Stimulated activated CD4-positive, alpha-beta T cell treated with anti-CD3 and anti-CD28 coated beads, Interleukin-2, amount 100 ng/mL, for 24 hours (primary cell): ENCODE data around the gene CCL2.
"Not testable (repeated sequence)": the region's sequence is repeated elsewhere in the genome, so short reads cannot be mapped to it uniquely, and the experiment has no call there.

ENCODE experiments used
- DNase-seq, 2 donors: peaks; one replicate each; pipeline ENCODE4 v3.0.0-alpha.2; 2020

CCL2 gene

DNA sequence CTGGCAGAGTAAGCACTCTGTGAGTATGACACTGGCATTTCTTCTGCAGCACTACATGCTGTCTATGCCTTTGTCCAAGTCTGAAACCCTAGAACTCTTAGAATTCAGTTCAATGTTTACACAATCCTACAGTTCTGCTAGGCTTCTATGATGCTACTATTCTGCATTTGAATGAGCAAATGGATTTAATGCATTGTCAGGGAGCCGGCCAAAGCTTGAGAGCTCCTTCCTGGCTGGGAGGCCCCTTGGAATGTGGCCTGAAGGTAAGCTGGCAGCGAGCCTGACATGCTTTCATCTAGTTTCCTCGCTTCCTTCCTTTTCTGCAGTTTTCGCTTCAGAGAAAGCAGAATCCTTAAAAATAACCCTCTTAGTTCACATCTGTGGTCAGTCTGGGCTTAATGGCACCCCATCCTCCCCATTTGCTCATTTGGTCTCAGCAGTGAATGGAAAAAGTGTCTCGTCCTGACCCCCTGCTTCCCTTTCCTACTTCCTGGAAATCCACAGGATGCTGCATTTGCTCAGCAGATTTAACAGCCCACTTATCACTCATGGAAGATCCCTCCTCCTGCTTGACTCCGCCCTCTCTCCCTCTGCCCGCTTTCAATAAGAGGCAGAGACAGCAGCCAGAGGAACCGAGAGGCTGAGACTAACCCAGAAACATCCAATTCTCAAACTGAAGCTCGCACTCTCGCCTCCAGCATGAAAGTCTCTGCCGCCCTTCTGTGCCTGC lies at the start of gene CCL2:
CCL2 (plus strand) TSS at position 635 of the 730 bp plus-strand sequence; CDS start at position 700, 65 bp downstream.
- DNase-seq = no peak

DNA sequence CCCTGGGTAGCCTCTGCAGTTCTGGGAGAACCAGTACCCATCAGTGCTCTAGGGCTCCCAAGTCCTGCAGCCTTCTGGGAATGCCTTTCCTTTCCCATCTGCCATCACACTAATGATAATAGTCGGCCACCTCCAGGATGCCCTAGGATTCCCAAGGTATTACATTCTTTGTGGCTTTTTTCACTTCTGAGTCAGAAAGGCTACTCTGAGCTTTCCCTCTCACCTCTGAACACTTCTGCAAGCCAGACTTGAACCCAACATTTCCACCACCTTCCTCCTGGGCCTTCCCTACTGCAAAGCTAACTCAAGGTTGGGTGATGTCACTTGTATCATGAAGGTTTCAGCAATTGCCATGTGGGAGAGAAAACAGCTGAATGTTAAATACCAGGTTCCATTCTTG lies 49.7 kb upstream of the CCL2 start:
- no peak for DNase-seq

DNA sequence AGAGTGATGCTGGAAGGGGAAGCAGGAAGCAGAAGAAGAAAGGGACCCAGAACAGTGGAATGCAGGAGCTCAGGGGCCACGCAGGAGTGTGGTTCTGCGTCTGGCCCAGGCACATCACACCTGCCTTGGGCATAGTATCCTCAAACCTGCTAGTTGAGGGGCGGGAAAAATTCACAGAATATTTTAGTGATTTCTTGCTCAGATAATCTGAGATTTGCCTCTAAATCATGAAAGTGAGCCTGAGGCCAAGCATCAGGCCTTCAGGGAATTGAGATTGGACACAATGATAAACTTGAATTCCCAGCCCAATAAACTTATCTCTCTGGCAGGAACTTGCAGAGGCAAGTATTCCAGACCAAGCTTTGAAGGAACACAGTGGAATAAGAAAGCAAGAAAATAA lies 48.5 kb upstream of the CCL2 start:
- no peak for DNase-seq

DNA sequence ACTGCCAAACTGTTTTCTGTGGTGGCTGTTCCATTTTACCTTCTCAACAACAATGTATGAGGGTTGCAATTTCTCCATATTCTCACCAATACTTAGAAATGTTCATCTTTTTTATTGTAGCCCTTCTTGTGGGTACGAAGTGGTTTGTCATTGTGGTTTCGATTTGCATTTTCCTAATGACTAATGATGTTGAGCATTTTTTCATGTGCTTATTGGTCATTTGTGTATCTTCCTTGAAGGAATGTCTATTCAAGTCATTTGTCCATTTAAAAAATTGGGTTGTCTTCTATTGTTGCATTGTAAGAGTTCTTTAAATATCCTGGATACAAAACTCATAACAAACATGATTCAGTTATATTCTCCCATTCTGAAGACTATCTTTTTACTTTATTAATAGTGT lies 47.5 kb upstream of the CCL2 start:
- no peak for DNase-seq

DNA sequence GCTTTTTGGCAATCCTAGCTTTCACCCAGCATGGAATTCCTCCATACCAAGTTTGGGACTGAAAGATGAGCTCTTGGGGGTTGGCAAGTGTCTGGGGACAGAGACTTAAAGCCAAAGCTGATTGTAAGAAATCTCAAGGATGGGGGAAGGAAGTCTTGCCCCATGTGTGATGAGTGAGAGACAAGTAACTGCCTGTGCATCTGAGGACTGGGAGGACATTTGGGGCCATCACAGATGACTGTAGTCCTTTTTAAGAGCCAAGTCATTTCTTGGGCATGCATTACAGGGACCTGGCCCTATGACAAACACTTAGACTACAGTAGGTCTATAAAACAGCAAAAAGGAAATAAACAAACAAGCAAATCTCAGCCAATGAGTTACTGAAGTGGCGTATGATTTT lies 36.3 kb upstream of the CCL2 start:
- DNase-seq = no peak

DNA sequence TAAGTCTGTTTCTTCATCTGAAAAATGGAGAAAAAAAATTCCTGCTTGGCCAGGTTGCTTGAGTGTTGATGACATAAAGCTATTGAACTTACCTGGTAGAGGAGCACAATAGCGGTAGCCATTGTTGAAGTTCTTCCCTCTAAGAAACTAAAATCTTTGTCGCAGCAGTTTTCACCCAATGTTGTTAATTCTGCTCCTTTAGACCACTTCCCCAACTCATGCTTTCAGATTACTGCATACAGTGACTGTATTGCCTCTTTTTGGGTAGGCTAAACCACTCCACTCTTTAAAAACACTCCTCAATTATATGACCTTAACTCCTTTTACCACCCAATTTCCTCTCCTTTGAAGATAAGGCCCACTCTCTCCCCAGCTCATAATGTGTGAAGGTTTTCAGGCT lies 35.7 kb upstream of the CCL2 start:
- no peak for DNase-seq

DNA sequence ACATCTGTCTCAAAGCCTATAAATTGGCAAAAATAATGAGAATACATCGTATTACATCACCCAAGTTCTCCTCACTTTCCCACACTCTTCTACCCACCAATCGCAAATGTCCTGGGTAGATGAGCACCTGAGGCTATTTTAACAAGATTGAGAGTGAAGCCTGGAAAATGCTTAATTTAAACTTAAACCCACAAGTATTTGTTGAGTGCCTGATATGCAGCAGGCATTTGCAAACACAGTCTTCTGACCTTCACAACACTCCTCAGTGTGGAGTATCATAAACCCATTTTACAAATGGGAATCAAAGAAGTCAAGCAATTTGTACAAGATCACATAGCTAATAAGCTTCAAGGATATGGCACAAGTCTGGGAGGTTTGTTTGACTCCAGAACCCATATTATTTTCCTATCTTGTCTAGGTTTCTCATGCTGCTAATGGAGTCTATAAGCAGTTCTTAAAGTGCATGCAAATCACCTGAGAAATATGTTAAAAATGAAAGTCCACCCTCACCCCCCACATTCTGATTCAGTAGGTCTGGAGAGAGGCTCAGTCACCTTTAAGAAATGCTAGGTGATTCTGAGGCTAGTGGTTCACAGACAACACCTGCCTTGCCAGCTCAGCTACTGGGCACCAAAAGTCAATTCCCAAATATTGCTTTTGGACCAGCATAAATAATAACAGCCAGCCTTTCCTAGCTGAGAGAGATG lies 34.9 kb upstream of the CCL2 start:
- no peak for DNase-seq

DNA sequence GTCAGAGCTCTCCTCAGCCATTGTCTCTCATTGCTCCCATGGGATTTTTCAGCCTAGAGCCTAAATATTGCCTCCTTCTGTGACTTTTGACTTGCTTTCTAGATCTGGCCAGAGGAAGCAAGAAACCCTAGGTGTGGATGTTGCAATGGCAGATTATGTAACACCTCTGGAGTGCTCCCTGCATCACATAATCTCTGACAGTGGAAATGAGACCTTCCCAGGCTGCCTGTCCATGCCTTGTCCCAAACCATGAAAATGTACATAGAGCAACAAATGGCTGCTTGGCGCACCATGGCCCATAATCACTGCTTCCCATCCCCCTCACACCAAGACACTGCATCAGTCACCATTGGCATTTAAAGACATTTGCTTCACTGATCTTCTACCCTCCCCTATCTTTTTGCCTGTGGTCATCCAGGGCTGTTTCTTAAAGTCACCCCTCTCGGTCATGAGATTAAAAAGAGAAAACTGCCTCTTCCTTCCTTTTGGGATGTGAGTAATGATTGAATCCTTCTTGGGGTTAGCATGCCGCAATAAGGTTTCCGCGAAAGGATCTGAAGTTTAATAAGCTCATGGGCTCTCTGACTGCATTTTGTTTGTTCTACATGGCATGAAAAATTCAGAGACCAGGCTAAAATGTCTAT lies 34.2 kb upstream of the CCL2 start:
- DNase-seq = no peak

DNA sequence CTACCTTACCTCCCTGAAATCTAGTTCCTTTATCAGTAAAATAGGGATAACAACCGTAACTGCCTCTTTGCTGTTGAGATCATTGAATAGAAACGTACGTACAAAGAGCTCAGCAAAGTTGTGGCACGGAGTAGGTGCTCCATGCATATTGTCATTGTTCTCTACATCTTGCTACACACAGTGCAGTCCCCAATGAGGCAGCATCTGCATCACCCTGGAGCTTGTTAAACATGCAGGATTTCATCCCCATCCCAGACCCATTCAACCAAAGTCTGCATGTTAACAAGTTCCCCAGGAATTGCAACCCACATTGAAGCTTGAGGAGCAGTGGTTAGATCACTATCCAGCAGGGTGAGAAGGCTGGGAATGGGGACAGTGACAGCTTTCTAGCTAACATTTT lies 33.7 kb upstream of the CCL2 start:
- no peak for DNase-seq

DNA sequence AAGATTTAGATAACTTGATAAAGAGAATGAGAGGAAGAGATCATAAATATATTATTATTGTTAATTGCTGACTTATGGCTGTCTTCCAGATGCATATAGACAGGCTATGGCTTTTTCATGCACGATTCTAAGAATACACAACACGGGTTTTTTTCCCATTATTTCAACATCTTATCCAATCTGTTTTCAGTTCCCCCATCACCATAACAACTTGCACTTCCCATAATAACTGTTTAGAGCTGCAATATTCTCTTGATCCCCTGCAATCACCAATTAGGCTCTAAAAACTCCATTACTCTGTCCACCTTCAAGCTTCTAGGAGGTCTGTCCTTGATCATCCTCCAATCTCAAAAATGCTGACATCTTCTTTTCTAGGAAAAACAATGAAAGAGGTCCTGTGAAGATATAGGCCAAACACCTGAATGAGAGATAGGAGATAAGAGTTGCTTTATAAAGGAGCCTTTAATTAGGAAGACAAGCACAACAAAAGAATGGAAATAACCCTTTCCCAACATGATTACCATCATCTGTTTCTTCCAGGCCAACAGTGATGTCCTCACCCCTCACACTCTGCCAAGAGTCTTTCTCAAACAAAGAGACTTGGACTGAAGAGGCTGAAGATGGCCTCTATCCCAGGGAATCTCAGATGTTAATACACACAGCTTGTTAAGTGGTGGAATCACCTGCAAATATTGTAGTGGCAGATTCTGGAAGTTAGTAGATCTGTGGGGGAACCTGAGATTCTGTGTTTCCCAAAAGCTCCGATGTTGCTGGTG lies 32.2 kb upstream of the CCL2 start:
- DNase-seq = no peak

DNA sequence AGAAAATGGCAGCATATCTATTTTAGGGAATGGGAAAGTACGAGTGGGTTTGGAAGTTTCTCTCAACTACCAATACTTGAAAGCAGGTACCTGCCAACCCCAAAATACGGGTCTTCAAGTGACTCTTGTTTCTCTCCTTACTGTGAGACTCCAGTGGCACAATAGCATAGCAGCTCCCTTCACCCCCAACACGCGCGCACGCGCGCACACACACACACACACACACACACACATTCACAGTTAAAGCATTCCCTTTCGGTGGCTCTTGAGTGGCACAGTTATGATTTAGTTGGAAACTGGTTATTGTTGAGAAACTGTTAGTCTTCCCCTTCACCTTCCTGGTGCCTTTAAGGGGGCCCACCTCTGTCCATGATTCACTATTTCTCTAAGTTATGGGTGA lies 30.0 kb upstream of the CCL2 start:
- no peak for DNase-seq

DNA sequence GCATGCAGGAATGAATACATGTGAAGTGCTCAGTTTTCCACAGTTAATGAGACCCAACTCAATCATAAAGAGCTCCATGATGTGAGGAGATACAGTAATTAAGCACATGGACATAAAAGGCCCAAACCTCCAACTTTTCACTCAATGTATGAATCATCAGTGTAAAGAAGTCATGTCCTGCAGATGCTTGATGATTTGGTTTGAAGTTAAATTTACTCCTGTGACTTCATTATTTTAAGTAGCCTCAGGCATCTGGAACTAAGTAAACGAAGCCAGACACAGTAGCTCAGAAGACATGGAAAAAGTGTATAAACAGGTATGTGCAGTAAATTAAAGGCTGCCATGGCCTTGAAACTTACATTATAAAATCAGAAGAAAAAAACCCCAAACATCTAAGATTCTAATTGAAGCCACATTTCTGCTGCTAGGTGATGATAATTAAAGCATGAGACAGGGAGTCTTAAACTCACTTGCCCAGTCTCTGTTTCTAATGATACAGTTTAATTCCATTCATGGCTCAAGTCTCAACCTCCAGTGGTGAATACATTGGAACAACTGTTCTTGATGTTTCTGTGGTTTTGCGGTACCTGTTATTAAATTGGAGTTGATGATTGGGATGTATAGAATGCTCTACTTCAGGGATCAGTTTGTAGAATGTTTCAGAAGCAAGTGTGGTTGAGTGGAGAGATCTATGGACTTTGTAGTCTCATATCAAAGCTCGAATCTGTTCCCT lies 28.9 kb upstream of the CCL2 start:
- no peak for DNase-seq

DNA sequence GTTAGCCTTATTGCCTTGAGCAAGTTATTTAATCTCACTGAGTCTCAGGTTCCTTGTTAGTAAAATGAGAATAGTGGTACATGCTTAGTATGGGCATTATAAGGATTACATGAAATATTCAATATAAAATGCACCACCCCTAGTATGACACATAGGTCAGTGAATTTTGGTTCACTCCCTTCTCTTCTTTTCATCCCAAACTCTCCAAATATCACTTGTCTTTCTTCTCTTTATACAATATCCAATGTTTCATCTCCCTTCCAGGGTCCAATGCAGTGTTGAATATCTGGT lies 28.4 kb upstream of the CCL2 start:
- DNase-seq = no peak

DNA sequence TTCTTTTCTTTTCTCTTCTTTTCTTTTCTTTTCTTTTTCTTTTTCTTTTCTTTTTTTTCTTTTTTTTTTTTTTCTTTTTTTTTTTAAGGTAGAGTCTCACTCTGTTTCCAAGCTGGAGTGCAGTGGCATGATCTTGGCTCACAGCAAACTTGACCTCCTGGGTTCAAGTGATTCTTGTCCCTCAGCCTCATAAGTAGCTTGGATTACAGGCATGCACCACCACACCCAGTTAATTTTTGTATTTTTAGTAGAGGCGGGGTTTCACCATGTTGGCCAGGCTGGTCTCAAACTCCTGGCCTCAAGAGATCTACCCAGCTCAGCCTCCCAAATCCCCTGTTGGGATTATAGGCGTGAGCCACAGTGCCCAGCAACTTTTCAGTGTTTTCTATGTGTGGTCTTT lies 27.8 kb upstream of the CCL2 start:
- DNase-seq = not testable (repeated sequence)

DNA sequence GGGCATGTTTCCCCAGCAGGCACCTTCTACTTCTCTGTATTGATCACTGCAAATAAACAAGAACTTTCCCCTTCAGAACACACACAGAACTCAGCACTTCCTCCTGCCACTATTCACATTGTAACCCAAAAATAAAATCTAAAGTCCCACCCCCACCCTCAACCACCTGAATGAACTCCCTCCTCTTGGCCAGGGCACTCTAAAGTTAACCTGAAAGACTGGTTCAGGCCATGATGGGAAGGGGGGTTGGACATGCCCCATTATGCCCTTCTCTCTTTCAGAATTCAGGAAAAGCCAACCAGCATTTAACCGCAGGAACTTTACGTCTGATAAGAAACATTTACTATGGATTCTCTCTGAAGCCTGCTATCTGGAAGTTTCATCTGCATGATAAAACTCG lies 27.4 kb upstream of the CCL2 start:
- DNase-seq = no peak

DNA sequence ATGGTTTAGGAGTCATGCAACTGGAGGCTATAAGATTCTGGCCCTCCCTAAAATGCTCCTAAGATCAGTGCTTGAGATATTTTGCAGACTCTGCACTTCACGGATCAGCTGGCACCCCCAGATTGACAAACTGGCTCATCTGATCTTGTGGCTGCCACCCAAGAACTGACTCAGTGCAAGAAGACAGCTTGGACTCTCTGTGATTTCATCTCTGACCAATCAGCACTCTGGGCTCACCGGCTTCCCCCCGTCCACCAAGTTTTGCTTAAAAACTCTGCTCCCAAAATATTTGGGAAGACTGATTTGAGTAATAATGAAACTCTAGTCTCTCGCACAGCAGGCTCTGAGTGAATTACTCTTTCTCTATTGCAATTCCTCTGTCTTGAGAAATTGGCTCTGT lies 26.3 kb upstream of the CCL2 start:
- DNase-seq = no peak

DNA sequence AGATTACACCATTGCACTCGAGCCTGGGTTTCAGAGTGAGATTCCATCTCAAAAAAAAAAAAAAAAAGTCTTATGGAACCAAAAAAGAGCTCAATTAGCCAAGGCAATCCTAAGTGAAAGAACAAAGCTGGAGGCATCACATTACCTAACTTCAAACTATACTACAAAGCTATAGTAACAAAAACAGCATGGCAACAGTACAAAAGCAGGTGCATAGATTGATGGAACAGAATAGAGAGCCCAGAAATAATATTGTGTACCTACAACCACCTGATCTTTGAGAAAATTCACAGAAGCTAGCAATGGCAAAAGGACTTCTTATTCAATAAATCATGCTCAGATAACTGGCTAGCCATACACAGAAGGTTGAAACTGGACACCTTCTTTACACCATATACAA lies 24.7 kb upstream of the CCL2 start:
- no peak for DNase-seq

DNA sequence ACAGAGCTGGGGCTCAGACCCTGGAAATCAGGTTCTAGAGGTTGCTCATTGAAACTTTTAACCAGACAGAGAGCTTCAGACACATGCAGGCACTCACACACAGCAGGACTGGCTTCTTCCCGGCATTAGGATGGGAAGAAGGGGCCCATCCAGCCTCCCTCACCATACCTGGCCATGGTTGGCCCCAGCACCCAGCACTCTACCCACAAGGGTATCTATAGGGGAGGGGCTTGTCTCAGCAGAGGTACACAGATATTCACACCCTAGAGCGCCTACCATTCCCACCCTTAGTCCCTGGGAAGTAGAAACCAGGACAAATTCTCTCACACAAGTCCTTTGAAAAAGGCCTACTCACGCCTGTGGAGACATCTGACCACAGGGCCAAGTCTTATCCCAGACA lies 20.5 kb upstream of the CCL2 start:
- DNase-seq = no peak

DNA sequence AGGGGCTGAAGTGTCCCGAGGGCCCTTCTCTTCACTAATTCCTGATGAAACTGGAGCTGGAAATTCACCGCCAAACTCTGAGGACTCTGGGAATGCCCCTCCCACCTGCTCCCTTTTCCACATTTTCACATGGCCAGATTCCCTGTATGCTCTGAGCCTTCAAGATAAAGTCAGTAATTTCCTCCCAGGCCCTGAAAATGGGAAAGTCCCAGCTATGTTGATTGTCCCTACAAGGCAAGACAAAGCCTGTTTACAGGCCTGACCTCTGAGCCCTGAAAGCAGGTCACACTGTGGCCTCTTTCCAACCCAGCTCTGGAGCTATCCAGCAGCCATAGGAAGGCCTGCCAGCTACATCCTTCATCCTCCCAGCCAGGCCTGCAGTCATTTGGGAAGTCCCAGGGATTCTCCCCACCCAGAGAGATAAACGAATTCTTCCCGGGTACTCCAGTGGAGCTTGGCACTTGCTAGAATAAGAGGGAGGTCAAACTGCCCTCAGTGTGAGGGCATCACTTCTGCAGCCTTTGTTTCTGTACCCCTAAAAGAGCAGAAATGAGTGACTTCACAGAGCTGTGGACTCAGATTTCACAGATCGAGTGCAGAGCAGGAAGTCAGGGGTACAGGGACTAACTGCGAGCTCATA lies 19.6 kb upstream of the CCL2 start:
- no peak for DNase-seq

DNA sequence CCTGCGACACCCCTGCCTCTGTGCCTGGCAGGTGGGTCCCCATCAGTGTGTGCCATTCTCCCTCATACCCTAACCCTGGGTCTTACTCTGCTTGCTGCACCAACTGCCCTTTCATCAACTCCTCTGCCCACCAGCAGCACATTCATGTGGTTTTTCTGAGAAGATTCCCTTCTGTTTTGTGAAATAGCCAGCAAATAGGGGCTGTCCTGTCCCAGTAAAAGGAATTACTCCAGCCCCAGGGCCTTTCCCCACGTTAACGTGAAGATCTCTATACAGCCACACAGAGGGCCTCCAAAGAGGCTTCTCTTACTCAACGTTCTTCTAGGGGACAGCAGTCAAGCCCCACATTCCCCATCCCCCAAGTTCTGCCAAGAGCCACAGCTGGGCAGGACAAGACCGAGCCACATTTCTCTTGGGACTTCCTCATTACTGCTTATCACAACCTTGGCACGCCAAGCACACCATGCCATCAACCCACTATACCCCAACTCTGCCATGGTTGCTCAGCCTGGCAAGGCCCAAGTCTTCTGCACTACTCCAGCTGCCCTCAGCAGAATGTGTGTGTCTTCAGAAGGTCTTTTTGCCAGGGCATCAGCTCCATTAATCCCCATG lies 18.7 kb upstream of the CCL2 start:
- DNase-seq = no peak

DNA sequence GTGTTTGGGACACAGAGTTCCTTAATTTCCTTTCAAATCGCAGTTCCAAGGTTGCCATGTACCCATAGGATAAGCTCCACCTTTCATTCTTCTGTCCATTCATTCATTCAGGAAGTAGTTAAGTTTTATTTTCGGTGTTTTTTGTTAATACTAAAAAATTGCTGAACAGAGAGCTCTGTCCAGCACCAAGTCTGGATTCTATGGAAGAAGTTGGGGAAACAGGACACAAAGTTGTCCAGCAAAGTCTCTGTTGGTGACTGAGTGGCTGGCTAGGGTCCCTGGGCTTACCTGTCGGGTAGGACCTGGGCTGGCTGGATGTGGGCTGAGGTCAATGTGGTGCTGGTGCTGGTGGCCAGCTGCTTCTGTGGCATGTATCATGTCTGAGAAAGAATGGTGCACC lies 17.6 kb upstream of the CCL2 start:
- no peak for DNase-seq

DNA sequence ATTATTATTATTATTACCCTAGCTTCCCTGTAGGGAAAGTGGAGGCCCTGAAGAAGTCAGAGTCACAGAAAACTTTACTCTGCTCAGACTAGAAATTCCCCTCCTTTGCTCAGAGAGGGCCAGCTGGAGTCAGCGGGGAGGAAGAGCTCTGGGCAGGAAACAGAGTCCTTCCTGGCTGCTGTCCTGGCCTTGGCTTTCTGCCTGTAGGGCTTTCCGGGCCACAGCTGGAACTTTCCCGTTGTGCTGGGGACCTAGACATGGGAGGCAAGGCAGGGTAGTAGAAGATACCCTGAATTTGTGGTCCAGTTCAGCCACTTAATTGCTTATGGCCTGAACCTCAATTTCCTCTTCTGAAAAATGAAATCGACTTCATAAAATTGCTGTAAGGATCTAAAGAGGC lies 14.0 kb upstream of the CCL2 start:
- no peak for DNase-seq
